GM12864 (cell line): ENCODE measurements around the gene TWF2.

Experiments used
- DNase-seq: peaks from one replicate; pipeline ENCODE4 v3.0.0-alpha.2; 2011; ENCODE audit warnings: low read depth
- H3K4me3 ChIP-seq: 2 replicates; pipeline ENCODE4 v1.5.1; 2011; ENCODE audit warnings: mild to moderate bottlenecking, low read depth, low read length, control low read depth
- TF ChIP-seq, protein P1 (sequence below): IDR thresholded peaks from 2 replicates; pipeline ENCODE4 v1.5.1; 2011; ENCODE audit warnings: low read depth, mild to moderate bottlenecking, moderate library complexity, low read length, control low read depth, inconsistent platforms; ENCODE audit errors: missing control alignments

TWF2 gene

DNA sequence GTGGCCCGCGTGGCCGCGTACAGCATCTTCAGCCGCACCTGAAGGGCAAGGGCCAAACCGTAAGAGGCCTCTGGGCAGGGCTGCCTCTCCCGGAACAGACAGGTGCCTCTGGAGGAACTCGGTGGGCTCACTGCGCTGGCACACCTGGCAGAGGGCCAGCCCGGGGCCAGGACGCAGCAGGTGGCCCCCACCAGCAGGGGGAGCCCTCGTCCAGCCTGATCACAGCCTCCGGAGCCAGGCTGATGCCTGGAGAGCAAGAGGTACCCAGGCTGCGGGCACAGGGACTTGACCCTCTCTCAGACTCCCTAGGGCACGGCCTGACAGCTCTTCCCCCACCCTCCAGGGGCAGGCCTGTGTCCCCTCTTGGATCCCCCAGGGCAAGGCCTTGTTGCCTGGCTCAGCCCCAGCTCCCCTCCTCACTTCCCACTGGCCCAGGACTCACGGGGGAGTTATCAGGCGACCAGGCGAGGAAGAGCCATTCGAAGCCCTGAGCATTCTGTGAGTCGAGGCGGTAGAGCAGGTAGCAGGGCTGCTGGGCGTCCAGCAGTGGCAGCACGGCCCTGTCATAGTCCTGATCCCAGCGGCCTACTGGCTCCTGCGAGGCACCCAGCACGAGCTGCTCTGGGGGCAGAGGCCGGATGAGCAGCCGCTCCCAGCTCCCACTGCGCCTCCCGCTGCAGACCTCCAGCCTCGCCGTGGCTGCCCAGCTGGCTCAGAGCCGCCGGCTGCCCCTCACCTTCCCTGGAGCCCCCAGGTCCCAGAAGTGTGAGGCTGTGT lies 7.3 kb downstream of the TWF2 start:
- TF ChIP-seq, protein P1, sequence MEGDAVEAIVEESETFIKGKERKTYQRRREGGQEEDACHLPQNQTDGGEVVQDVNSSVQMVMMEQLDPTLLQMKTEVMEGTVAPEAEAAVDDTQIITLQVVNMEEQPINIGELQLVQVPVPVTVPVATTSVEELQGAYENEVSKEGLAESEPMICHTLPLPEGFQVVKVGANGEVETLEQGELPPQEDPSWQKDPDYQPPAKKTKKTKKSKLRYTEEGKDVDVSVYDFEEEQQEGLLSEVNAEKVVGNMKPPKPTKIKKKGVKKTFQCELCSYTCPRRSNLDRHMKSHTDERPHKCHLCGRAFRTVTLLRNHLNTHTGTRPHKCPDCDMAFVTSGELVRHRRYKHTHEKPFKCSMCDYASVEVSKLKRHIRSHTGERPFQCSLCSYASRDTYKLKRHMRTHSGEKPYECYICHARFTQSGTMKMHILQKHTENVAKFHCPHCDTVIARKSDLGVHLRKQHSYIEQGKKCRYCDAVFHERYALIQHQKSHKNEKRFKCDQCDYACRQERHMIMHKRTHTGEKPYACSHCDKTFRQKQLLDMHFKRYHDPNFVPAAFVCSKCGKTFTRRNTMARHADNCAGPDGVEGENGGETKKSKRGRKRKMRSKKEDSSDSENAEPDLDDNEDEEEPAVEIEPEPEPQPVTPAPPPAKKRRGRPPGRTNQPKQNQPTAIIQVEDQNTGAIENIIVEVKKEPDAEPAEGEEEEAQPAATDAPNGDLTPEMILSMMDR, result peak; percentile 97
- H3K4me3 ChIP-seq, result no peak overlapping the region
- DNase-seq, result no peak

DNA sequence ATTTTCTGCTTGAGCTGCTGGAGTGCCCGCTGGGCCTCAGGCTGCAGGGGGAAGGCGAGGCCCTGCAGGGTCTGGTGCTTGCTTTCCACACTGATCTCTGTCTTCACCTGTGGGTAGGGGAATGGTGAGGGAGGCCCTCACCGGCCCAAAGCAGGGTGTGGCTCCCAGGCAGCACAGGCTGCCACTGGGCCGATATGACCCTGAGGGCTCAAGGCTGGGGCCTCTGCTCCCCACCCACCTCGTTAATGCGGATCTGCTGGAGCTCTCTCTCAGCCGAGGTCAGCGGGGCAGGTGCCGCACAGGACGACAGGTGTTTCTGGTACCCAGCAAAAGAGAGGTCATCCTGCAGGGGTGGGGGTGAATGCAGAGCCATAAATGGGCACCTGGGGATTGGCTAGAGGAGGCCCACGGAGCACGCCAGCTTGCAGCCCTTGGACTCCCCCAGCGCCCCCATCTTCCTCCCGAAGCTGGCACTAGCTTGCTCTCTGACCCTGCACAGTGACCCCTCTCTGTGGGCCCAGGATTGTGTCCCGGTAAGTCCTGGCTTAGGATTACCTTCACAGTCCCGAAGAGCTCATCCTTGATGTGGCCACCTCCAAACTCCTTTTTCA lies 8.0 kb downstream of the TWF2 start:
- TF ChIP-seq, protein P1, result no peak
- H3K4me3 ChIP-seq, result no peak overlapping the region
- no peak for DNase-seq

DNA sequence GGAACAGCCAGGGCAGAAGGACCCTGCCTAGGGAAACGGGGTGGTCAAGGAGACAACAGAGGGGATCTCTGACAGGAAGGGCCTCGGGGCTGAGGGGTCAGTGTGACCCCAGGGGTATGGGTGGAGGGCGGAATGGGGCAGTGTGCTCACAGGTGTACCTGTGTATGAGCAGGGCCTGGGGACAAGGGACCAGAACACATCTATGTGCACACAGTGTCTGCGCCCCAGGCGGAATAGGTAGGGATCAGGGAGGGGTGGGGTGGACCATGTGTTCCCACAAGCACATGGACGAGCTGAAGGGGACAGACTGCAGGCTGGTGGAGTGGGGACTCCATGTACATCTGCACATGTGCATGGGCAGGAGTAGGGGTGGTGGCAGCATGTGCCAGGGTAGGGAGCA lies 8.5 kb downstream of the TWF2 start:
- DNase-seq, result no peak
- TF ChIP-seq, protein P1, result no peak
- H3K4me3 ChIP-seq, result no peak overlapping the region

DNA sequence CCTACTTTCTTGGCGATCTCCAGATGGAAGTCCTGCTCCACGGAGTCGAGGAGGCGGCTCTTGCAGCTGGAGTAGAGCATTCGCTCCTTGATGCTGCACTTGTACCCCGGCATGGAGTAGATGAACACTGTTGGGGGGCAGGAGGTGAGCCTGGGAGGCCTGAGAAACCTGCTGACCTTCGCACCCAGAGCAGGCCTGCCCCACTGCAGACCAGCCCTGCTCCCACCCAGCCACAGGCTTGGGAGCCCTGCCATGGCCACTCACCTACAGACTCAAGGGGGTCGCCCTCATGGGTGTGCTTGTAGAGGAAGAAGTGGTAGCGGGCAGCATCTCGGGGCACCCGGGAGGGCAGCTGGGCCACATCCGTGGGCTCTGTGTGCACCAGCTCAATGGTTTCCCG lies 9.3 kb downstream of the TWF2 start:
- H3K4me3 ChIP-seq, result no peak overlapping the region
- no peak for DNase-seq
- TF ChIP-seq, protein P1, result no peak

DNA sequence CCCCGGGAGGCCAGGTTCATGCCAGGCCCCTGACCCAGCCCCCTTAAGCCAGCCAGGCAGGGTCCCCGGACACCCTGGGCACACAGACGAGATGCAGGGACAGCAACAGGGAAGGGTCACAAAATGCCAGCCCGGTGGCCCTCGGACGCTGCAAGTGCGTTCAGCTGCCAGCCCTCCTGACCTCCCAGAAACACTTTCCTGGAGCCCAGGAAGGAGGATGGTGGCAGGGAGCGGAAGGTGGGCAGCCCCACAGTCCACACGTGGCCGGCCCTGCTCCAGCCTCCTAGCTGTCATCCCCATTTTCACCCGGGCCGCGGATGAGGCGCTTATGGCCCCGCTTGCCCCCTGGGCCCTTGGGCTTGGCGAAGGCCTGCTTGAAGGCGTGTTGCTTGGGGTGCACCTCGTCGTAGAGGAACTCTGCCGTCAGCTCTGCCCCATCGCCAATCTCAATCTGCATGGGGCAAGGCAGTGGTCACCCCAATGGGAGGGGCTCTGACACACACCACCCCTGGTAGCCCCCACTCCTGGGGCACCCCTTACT lies 10.1 kb downstream of the TWF2 start:
- DNase-seq, result no peak
- TF ChIP-seq, protein P1, result no peak
- H3K4me3 ChIP-seq, result no peak overlapping the region

DNA sequence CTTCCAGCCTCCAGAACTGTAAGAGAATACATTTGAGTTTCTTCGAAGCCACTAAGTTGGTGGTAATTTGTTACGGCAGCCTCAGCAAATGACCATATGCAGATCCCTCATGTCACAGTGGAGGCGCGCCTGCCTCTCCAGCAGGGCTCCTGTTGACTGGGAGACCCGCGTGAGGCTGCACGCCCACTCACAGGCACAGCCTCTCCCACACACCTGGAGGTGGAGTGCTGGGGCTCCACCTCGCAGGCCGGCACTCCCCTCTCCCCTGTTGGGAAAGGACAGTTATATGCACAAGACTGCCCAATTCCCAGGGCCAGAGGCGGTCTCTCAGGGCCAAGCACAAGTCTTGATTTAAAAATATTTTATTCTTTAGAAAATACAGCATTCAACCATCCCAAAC lies 10.7 kb downstream of the TWF2 start:
- DNase-seq, result no peak
- no peak overlapping the region for H3K4me3 ChIP-seq
- TF ChIP-seq, protein P1, result no peak
